Cardiac muscle cell (in vitro differentiated cells and primary cell): ENCODE measurements around the gene CASTOR2. TPM values are rescaled to one million over a fixed set of nuclear protein-coding genes. Genes with fewer than 3 reads are reported as not detected.
"Not testable (repeated sequence)": the region's sequence is repeated elsewhere in the genome, so short reads cannot be mapped to it uniquely, and the experiment has no call there.

Experiments
- DNase-seq, 2 donors: peaks; one replicate each; pipeline versions ENCODE4 v3.0.0 to v3.0.0-alpha.2; 2010 to 2017; ENCODE audit warnings: low read depth in 1 of 2, low spot score in 1 of 2
- H3K27ac ChIP-seq: fragments of 200-600 bp; sonication (generic); 2 replicates; pipeline ENCODE4 v1.5.1; 2016
- H3K27me3 ChIP-seq: fragments of 200-600 bp; sonication (generic); 2 replicates; pipeline ENCODE4 v1.6.0; 2016; ENCODE audit warnings: control low read depth
- H3K36me3 ChIP-seq: fragments of 200-600 bp; sonication (generic); 2 replicates; pipeline ENCODE4 v1.5.1; 2016; ENCODE audit warnings: control low read depth
- H3K4me1 ChIP-seq: fragments of 200-600 bp; sonication (generic); 2 replicates; pipeline ENCODE4 v1.8.1; 2017; ENCODE audit warnings: low read depth, mild to moderate bottlenecking, mixed run types
- H3K4me3 ChIP-seq: fragments of 200-600 bp; sonication (generic); 2 replicates; pipeline ENCODE4 v1.5.1; 2016; ENCODE audit warnings: mild to moderate bottlenecking
- H3K9me3 ChIP-seq: fragments of 200-600 bp; sonication (generic); 2 replicates; pipeline ENCODE4 v1.5.1; 2017; ENCODE audit warnings: low read depth, mild to moderate bottlenecking, control low read depth
- polyA plus RNA-seq: library from polyadenylated mRNA; unstranded; fragments of >200 nt; fragmentation: Nextera tagmentation; extraction: Ambion mirVana; gene quantifications from 2 replicates; pipeline ENCODE4 v1.2.1, GENCODE V29; 2016
- total RNA-seq: library from RNA; depleted of rRNA; stranded (reverse); fragments of >200 nt; gene quantifications from 2 replicates; pipeline ENCODE4 v1.2.3, GENCODE V29; 2016

The CASTOR2 gene
- 31.8 and 39.6 TPM in 2 replicates for total RNA-seq
- polyA plus RNA-seq = 12.0 and 16.3 TPM in 2 replicates

GRCh38 chr7:74964511-74965119, at the start of gene CASTOR2:
Gene CASTOR2, plus strand, starts transcription at chr7:74964705. Its CDS starts 281 bp downstream, at chr7:74964986.
- H3K4me3 ChIP-seq = peak within 1 kb of the TSS; percentile 14
- H3K36me3 ChIP-seq, H3K9me3 ChIP-seq, H3K4me1 ChIP-seq, H3K27ac ChIP-seq, DNase-seq, H3K27me3 ChIP-seq: not testable (repeated sequence)

GRCh38 chr7:74922321-74922890, 42.1 kb upstream of the CASTOR2 start:
- not testable (repeated sequence) for H3K27ac ChIP-seq, H3K4me1 ChIP-seq, H3K9me3 ChIP-seq, H3K36me3 ChIP-seq, H3K4me3 ChIP-seq, H3K27me3 ChIP-seq, DNase-seq

GRCh38 chr7:74923644-74924043, 40.9 kb upstream of the CASTOR2 start:
- DNase-seq, H3K27me3 ChIP-seq, H3K27ac ChIP-seq, H3K36me3 ChIP-seq, H3K4me1 ChIP-seq, H3K9me3 ChIP-seq, H3K4me3 ChIP-seq: not testable (repeated sequence)

- H3K4me3 ChIP-seq, H3K4me1 ChIP-seq, H3K9me3 ChIP-seq, H3K27me3 ChIP-seq, H3K27ac ChIP-seq, DNase-seq, H3K36me3 ChIP-seq: not testable (repeated sequence)
Measured at GRCh38 chr7:74926968-74927367, 37.5 kb upstream of the CASTOR2 start.

- H3K36me3 ChIP-seq, H3K4me1 ChIP-seq, H3K9me3 ChIP-seq, H3K27ac ChIP-seq, H3K4me3 ChIP-seq, DNase-seq, H3K27me3 ChIP-seq: not testable (repeated sequence)
Measured at GRCh38 chr7:74931563-74932328, 32.8 kb upstream of the CASTOR2 start.

- H3K4me3 ChIP-seq, H3K4me1 ChIP-seq, H3K9me3 ChIP-seq, H3K36me3 ChIP-seq, H3K27me3 ChIP-seq, DNase-seq, H3K27ac ChIP-seq: not testable (repeated sequence)
Measured at GRCh38 chr7:74939429-74939828, 25.1 kb upstream of the CASTOR2 start.

GRCh38 chr7:74941302-74942069, 23.0 kb upstream of the CASTOR2 start:
- not testable (repeated sequence) for H3K4me1 ChIP-seq, H3K4me3 ChIP-seq, DNase-seq, H3K36me3 ChIP-seq, H3K27me3 ChIP-seq, H3K9me3 ChIP-seq, H3K27ac ChIP-seq

- H3K4me1 ChIP-seq, H3K27ac ChIP-seq, H3K36me3 ChIP-seq, H3K4me3 ChIP-seq, H3K9me3 ChIP-seq, DNase-seq, H3K27me3 ChIP-seq: not testable (repeated sequence)
Measured at GRCh38 chr7:74943923-74944322, 20.6 kb upstream of the CASTOR2 start.

GRCh38 chr7:74947741-74948140, 16.8 kb upstream of the CASTOR2 start:
- not testable (repeated sequence) for DNase-seq, H3K4me1 ChIP-seq, H3K27ac ChIP-seq

GRCh38 chr7:74953774-74954173, 10.7 kb upstream of the CASTOR2 start:
- not testable (repeated sequence) for H3K4me3 ChIP-seq, DNase-seq, H3K36me3 ChIP-seq, H3K27me3 ChIP-seq, H3K4me1 ChIP-seq, H3K27ac ChIP-seq, H3K9me3 ChIP-seq

More at GRCh38 chr7:74947741-74948140, 16.8 kb upstream of the CASTOR2 start:
- not testable (repeated sequence) for H3K36me3 ChIP-seq, H3K9me3 ChIP-seq, H3K4me3 ChIP-seq, H3K27me3 ChIP-seq

- not testable (repeated sequence) for H3K9me3 ChIP-seq, H3K4me3 ChIP-seq, H3K27me3 ChIP-seq, H3K4me1 ChIP-seq, H3K36me3 ChIP-seq, H3K27ac ChIP-seq, DNase-seq
Measured at GRCh38 chr7:74958328-74958727, 6.2 kb upstream of the CASTOR2 start.

- not testable (repeated sequence) for H3K4me1 ChIP-seq, H3K36me3 ChIP-seq, H3K9me3 ChIP-seq, H3K27ac ChIP-seq, DNase-seq, H3K27me3 ChIP-seq
- H3K4me3 ChIP-seq = peak overlapping the region; percentile 14
Measured at GRCh38 chr7:74963704-74964510, 598 bp upstream of the CASTOR2 start.

GRCh38 chr7:74966208-74966854, 1.8 kb downstream of the CASTOR2 start:
- H3K27me3 ChIP-seq, H3K36me3 ChIP-seq, DNase-seq, H3K4me3 ChIP-seq, H3K9me3 ChIP-seq, H3K27ac ChIP-seq, H3K4me1 ChIP-seq: not testable (repeated sequence)
